Epithelial cell of esophagus (primary cell): ENCODE data around the gene KIRREL2.

ENCODE experiments used
- DNase-seq: peaks from one replicate; pipeline ENCODE4 v3.0.0; 2010; ENCODE audit warnings: low read depth
- H3K4me3 ChIP-seq: 2 replicates; pipeline ENCODE4 v1.5.1; 2011; ENCODE audit warnings: mild to moderate bottlenecking, low read length, control low read depth
- TF ChIP-seq, protein P1 (sequence below): IDR thresholded peaks from 2 replicates; pipeline ENCODE4 v1.5.1; 2011; ENCODE audit warnings: low read depth, mild to moderate bottlenecking, low read length, control low read depth, inconsistent platforms; ENCODE audit not compliant: insufficient read depth; ENCODE audit errors: missing control alignments

KIRREL2 gene

GRCh38 chr19:35856546-35857149 lies at the start of gene KIRREL2:
KIRREL2 (plus strand) TSS chr19:35856911; CDS start chr19:35857120, 209 bp downstream.
- no peak for DNase-seq
- peak within 1 kb of the TSS; percentile 31 for H3K4me3 ChIP-seq
- TF ChIP-seq, protein P1, sequence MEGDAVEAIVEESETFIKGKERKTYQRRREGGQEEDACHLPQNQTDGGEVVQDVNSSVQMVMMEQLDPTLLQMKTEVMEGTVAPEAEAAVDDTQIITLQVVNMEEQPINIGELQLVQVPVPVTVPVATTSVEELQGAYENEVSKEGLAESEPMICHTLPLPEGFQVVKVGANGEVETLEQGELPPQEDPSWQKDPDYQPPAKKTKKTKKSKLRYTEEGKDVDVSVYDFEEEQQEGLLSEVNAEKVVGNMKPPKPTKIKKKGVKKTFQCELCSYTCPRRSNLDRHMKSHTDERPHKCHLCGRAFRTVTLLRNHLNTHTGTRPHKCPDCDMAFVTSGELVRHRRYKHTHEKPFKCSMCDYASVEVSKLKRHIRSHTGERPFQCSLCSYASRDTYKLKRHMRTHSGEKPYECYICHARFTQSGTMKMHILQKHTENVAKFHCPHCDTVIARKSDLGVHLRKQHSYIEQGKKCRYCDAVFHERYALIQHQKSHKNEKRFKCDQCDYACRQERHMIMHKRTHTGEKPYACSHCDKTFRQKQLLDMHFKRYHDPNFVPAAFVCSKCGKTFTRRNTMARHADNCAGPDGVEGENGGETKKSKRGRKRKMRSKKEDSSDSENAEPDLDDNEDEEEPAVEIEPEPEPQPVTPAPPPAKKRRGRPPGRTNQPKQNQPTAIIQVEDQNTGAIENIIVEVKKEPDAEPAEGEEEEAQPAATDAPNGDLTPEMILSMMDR = no peak

- no peak for DNase-seq
- TF ChIP-seq, protein P1 = no peak
- H3K4me3 ChIP-seq = no peak overlapping the region
Measured at GRCh38 chr19:35807633-35808032, 49.1 kb upstream of the KIRREL2 start.

DNA sequence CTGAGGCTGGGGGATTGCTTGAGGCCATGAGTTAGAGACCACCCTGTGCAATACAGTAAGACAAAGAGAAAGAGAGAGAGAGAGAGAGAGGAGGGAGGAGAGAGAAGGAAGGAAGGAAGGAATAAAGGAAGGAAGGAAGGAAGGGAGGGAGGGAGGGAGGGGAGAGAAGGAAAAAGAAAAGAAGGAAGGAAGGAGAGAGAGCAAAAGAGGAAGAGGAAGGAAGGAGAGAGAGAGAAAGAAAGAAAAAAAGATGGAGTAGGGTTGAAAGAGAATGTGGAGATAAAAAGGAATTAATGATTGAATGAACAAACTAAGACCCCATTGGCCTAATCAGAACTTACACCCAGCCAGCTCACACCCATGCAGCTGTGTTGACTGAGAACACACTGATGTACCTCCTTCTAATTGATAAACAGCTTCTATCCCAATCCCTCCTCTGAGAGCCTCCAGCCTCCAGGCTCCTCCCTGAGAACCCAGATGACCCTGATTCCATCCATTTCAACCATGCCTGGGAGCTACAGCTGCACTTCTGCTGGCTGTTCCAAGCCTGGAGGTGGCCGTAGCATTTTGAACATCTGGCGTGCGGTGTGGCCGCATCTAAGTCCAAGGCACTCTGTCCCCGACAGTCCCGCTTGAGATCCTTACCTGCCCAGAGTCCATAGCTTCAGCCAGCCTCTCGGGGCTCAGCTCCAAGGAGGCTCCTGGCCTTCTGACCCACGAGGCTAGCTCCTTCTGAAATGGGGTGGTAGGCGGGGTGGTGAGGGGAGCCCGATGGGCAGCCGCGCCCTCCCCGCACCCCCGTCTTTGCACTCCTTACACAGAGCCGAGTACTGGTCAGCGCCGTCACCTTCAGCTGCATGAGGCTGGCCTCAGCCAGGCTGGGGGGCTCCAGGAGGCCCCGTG lies 45.1 kb upstream of the KIRREL2 start:
- TF ChIP-seq, protein P1 = no peak
- no peak overlapping the region for H3K4me3 ChIP-seq
- DNase-seq = no peak

DNA sequence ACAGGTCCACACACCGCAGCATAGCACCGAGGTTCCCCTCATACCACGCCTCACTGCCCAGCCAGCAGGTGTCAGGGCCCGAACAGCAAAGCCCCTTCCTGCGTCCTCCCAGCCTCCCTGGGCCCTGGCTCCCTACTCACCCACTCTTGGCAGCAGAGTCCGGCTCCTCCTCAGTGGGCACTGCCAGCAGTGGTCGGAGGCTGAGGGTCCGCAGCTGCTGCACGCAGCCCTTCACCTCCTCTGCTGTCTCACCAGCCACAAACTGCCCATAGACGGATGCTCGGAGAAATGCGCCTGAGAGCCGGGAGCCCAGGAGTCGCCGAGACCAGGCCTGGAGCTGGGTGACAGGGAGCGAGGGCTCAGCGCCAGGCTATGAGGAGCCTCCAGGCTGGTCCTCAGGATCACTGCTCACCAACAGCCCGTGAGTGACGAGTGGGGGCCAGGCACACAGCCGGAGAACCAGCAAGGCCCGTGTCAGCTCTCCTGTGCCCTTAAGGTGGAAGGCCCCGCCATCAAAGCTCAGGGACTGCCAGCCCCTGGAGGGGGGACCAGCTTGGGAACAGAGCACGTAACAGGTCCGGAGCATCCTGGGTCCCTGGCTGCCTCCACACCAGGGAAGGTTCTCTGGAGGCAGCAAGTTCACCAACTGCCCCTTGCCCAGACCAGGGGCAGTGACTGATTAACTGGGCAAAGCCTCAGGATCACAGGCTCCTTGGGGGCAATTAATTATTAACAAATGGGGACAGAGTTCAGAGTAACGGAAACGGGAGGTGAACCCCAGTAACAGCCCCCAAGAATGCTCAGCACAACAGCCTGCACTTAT lies 44.3 kb upstream of the KIRREL2 start, which contains the start of gene PRODH2:
TSS of gene PRODH2 (minus strand) at position 626 of the 823 bp plus-strand sequence. CDS start at position 586, 40 bp downstream.
- TF ChIP-seq, protein P1 = no peak
- no peak within 1 kb of the TSS for H3K4me3 ChIP-seq
- no peak for DNase-seq

DNA sequence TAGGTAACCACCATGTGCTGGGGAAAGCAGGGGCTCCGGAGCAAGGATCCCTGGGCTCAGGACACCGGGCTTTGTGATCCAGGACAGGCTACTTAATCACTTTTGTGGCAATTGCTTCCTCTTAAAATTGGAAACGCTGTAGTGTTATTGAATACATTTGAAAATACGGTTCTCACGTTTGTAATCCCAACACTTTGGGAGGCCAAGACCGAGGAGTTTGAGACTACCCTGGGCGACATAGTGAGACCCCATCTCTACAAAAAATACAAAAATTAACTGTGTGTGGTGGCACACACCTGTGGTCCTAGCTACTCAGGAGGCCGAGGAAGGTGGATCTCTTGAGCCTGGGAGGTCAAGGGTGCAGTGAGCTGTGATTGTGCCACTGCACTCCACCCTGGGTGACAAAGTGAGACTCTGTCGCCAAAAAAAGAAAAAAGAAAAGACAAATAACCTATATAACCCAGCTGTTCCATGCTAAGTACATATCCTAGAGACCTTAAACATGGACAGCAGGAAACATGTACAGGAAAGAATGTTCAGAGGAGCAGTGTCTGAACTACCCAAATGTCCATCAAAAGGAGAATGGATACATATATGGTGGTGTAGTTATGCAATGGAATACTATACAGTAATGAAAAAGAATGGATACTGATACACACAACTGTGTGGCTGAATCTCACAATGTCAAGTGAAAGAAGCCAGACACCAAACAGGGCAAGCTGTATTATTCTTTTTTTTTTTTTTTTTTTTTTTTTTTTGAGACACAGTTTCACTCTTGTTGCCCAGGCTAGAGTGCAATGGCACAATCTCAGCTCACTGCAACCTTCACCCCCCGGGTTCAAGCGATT lies 43.4 kb upstream of the KIRREL2 start:
- TF ChIP-seq, protein P1 = no peak
- no peak for DNase-seq
- no peak overlapping the region for H3K4me3 ChIP-seq

DNA sequence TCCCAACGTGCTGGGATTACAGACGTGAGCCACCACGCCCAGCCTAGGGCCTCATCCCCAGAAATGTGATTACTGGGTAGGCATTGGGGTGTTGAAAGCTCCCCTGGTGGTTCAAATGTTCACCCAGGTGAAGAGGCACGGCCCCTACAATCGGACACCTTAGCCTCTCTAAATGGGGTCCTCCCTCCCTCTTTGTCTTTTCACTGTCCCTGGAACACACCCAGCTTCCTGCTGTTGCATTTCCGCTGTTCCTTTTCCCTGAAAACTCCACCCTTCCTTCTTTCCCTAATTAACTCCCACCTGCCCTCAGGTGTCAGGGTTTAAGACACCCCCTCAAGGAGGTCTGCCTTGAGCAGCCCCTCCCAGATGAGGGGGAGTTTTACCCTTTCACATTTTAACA lies 40.4 kb upstream of the KIRREL2 start:
- TF ChIP-seq, protein P1 = no peak
- no peak for DNase-seq
- H3K4me3 ChIP-seq = no peak overlapping the region
